Hepatocyte (in vitro differentiated cells): ENCODE results near the gene MFN2.

Experiments used
- EZH2 ChIP-seq: fragments of 200-600 bp; sonication (generic); IDR thresholded peaks from 2 replicates; pipeline ENCODE4 v1.6.1; 2016; ENCODE audit warnings: antibody characterized with exemption, mild to moderate bottlenecking, borderline replicate concordance
- EZH2phosphoT487 ChIP-seq: fragments of 200-600 bp; sonication (generic); IDR thresholded peaks from one replicate; pipeline ENCODE4 v1.6.1; 2018; ENCODE audit warnings: antibody characterized with exemption, mild to moderate bottlenecking, low read depth, moderate library complexity; ENCODE audit not compliant: unreplicated experiment, severe bottlenecking
- TF ChIP-seq, protein P1 (sequence below): fragments of 200-600 bp; sonication (generic); IDR thresholded peaks from 2 replicates; pipeline ENCODE4 v1.5.1; 2016; ENCODE audit warnings: antibody characterized with exemption, mild to moderate bottlenecking; ENCODE audit not compliant: poor library complexity

GRCh38 chr1:11964656-11965055, 15.6 kb upstream of the MFN2 start:
- TF ChIP-seq, protein P1, sequence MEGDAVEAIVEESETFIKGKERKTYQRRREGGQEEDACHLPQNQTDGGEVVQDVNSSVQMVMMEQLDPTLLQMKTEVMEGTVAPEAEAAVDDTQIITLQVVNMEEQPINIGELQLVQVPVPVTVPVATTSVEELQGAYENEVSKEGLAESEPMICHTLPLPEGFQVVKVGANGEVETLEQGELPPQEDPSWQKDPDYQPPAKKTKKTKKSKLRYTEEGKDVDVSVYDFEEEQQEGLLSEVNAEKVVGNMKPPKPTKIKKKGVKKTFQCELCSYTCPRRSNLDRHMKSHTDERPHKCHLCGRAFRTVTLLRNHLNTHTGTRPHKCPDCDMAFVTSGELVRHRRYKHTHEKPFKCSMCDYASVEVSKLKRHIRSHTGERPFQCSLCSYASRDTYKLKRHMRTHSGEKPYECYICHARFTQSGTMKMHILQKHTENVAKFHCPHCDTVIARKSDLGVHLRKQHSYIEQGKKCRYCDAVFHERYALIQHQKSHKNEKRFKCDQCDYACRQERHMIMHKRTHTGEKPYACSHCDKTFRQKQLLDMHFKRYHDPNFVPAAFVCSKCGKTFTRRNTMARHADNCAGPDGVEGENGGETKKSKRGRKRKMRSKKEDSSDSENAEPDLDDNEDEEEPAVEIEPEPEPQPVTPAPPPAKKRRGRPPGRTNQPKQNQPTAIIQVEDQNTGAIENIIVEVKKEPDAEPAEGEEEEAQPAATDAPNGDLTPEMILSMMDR = no peak
- no peak for TF ChIP-seq EZH2
- no peak for TF ChIP-seq EZH2phosphoT487
